Measurements from ENCODE around the gene OPA1. TPM values are rescaled to one million over a fixed set of nuclear protein-coding genes. Genes with fewer than 3 reads are reported as not detected.

The OPA1 gene
- total and polyA plus RNA-seq, 2 of the 8 experiments (the other 6 are each of a cell fraction or from before 2014, with no cell fraction given): 20.3 to 109 TPM

GRCh38 chr3:193574488-193575070, 18.4 kb upstream of the OPA1 start (continued):
- TF ChIP-seq CTCF (IDR thresholded peaks at IDR 0.05; ENCODE audit: control extremely low read depth in 1 of 3, insufficient read depth in 1 of 3, low read depth in 1 of 3, low read length in 3 of 3) (no peak), HDAC6 (IDR thresholded peaks at IDR 0.05; ENCODE audit: low read depth, low read length) (no peak), PHF8 (conservative IDR thresholded peaks at IDR 0.05; ENCODE audit: low read depth, low read length) (no peak), TAF1 (IDR thresholded peaks at IDR 0.05; ENCODE audit: low read depth, low read length) (no peak), RFX5 (IDR thresholded peaks at IDR 0.05; ENCODE audit: borderline replicate concordance, low read depth, low read length) (no peak), SUZ12 (IDR thresholded peaks at IDR 0.05; ENCODE audit: low read length) (no peak), CEBPB (IDR thresholded peaks at IDR 0.05; ENCODE audit: low read depth, low read length) (no peak), KDM5A (IDR thresholded peaks at IDR 0.05; ENCODE audit: low read length) (no peak), BCL11A (IDR thresholded peaks at IDR 0.05; ENCODE audit: low read depth in 2 of 2, low read length in 2 of 2) (no peak), CHD1 (IDR thresholded peaks at IDR 0.05; ENCODE audit: low read depth, low read length) (no peak)

Measured in H1 (cell line).